Vagina (tissue), 2 donors: ENCODE data around the gene ZSCAN1. TPM values are rescaled to one million over a fixed set of nuclear protein-coding genes. Genes with fewer than 3 reads are reported as not detected.

Source experiments
- DNase-seq, 2 donors: peaks; one replicate each; pipeline ENCODE4 v3.0.0-alpha.2; 2017; ENCODE audit errors: extremely low spot score in 2 of 2
- H3K27ac ChIP-seq: fragments of 200-600 bp; sonication (generic); one replicate; pipeline ENCODE4 v1.5.1; 2019
- H3K27me3 ChIP-seq: fragments of 200-600 bp; sonication (generic); one replicate; pipeline ENCODE4 v1.5.1; 2019
- H3K36me3 ChIP-seq, 2 donors: fragments of 200-600 bp; sonication (generic); one replicate each; pipeline ENCODE4 v1.5.1; 2017 to 2019
- H3K4me1 ChIP-seq: fragments of 200-600 bp; sonication (generic); one replicate; pipeline ENCODE4 v1.5.1; 2019
- H3K4me3 ChIP-seq, 2 donors: fragments of 200-600 bp; sonication (generic); 1 replicate in 1 of 2; 2 replicates in 1 of 2; pipeline ENCODE4 v1.5.1; 2016 to 2019
- H3K9me3 ChIP-seq: fragments of 200-600 bp; sonication (generic); one replicate; pipeline ENCODE4 v1.5.1; 2019
- POLR2A ChIP-seq, 2 donors: fragments of 450-650 bp; IDR thresholded peaks; one replicate each; pipeline ENCODE4 v1.6.1; 2017; ENCODE audit warnings: antibody characterized with exemption in 2 of 2, mild to moderate bottlenecking in 2 of 2, moderate library complexity in 2 of 2
- POLR2AphosphoS5 ChIP-seq, 2 donors: sonication (generic); formaldehyde crosslinking; IDR thresholded peaks; one replicate each; pipeline ENCODE4 v1.9.0; 2017; ENCODE audit warnings: antibody characterized with exemption in 2 of 2, mild to moderate bottlenecking in 2 of 2, low read depth in 1 of 2; ENCODE audit not compliant: insufficient read depth in 1 of 2
- intact Hi-C: fragments of 100-400 bp; cut with DNase I; formaldehyde crosslinking; loops from one replicate; pipeline ENCODE4 v1.15.1; 2023
- total RNA-seq: library from RNA; depleted of rRNA; stranded (reverse); fragments of >200 nt; gene quantifications from one replicate; pipeline ENCODE4 v1.2.3, GENCODE V29; 2016
- TF ChIP-seq, protein P1 (sequence below), 3 experiments: fragments of 450-650 bp in 2 of 3; fragments of 200-600 bp in 1 of 3; sonication (generic) in 1 of 3; IDR thresholded peaks; one replicate each; pipeline ENCODE4 v1.5.1; 2017 to 2019; ENCODE audit warnings: antibody characterized with exemption in 3 of 3, mild to moderate bottlenecking in 2 of 3, moderate library complexity in 2 of 3

Gene ZSCAN1
- total RNA-seq, 1 donor from 2014 or later = not detected

DNA sequence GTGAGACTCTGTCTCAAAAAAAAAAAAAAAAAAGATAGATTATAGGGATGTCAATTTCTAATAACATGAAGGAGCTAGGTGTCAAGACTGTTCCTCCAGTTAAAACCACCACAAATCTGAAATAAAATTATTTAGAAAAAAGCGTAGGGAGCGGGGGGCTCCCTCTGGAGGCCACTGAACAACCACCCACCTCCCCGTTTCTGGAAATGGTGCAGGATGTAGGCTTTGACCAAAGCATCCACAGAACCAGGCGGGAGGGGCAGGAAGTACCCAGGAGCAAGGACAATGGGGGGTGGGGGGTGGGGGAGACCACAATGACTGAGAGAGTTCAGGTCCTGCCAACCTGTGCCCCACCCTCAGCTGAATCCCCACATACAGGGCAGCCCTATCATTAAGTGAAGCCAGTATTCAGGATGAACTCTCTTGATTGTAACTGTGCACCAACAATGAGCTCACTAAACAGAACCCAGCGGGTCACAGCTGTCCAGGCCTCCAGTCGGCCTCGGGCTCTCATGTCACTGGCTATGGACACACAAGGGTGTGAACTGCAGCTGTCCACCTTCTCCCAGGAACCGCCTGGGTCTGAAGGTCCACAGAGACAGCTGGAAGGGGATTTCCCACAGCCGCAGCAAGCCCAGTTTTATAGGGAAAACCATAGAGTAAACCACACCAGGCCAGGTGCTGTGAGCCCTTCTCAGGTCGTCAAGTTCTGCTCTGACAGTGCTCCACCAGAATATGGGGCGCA, 57.6 kb downstream of the ZSCAN1 start:
- H3K4me1 ChIP-seq = peaks cover 3% of the 10 kb centered on the region
- no peak overlapping the region for H3K27ac ChIP-seq
- DNase-seq = no peak
- TF ChIP-seq, protein P1, sequence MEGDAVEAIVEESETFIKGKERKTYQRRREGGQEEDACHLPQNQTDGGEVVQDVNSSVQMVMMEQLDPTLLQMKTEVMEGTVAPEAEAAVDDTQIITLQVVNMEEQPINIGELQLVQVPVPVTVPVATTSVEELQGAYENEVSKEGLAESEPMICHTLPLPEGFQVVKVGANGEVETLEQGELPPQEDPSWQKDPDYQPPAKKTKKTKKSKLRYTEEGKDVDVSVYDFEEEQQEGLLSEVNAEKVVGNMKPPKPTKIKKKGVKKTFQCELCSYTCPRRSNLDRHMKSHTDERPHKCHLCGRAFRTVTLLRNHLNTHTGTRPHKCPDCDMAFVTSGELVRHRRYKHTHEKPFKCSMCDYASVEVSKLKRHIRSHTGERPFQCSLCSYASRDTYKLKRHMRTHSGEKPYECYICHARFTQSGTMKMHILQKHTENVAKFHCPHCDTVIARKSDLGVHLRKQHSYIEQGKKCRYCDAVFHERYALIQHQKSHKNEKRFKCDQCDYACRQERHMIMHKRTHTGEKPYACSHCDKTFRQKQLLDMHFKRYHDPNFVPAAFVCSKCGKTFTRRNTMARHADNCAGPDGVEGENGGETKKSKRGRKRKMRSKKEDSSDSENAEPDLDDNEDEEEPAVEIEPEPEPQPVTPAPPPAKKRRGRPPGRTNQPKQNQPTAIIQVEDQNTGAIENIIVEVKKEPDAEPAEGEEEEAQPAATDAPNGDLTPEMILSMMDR (IDR thresholded peaks at IDR 0.05) = no peak
- TF ChIP-seq POLR2AphosphoS5 (IDR thresholded peaks at IDR 0.05; ENCODE audit: insufficient read depth in 1 of 2, low read depth in 1 of 2) = no peak
- no peak for TF ChIP-seq POLR2A (IDR thresholded peaks at IDR 0.05)
- H3K27me3 ChIP-seq = no peaks in the 10 kb centered on the region
- H3K4me3 ChIP-seq = no peak overlapping the region
- intact Hi-C loops = no loop called here
- H3K36me3 ChIP-seq = peaks cover 0 to 32% of the 10 kb centered on the region in 2 donors
- H3K9me3 ChIP-seq = no peaks in the 10 kb centered on the region

DNA sequence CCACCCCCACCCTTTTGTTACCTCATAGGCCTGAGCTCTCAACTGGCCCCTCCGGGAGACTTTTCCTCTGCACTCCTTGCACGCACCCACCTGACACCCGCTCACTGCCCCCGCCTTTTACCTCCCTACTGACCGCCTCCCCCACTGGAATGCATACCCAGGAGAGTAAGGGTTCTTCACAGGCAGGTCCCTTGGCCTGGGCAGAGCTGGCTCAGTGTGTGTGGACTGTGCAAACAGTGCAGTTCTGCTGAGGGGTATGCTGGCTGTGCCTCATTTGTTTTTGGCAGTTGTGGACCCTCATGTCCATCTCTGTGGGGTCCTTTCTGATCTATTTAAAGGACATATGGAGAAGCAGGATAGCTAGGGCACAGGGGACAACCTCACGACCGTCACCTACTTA, 59.2 kb downstream of the ZSCAN1 start:
- no peak overlapping the region for H3K4me3 ChIP-seq
- H3K9me3 ChIP-seq = no peaks in the 10 kb centered on the region
- peaks cover 0 to 15% of the 10 kb centered on the region in 2 donors for H3K36me3 ChIP-seq
- H3K4me1 ChIP-seq = peaks cover 15% of the 10 kb centered on the region
- H3K27me3 ChIP-seq = no peaks in the 10 kb centered on the region
- no peak for TF ChIP-seq POLR2A (IDR thresholded peaks at IDR 0.05)
- no peak for TF ChIP-seq POLR2AphosphoS5 (IDR thresholded peaks at IDR 0.05; ENCODE audit: insufficient read depth in 1 of 2, low read depth in 1 of 2)
- TF ChIP-seq, protein P1 (IDR thresholded peaks at IDR 0.05) = no peak
- no peak overlapping the region for H3K27ac ChIP-seq
- no peak for DNase-seq
- intact Hi-C loops = no loop called here

DNA sequence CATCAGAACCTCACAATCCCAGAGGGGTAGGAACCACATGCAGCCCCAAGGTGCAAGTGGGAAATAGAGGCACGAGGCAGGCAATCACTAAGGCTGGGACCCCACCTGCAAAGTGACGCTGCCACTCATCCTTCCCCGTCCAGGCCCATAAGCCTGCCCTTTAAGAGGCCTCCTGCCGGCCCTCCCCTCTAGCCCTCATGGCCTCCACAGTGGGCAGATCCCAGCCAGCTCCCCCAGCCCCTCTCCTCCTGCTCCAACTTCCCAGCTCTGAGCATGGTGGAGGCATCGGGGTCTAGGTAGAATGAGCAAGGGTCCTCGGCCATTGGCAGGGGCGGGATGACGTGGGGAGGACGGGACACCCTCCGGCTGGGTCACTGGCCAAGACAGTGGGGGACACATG, 61.5 kb downstream of the ZSCAN1 start:
- intact Hi-C loops = no loop called here
- Histone ChIP-seq H3K9me3 (no peaks in the 10 kb centered on the region), H3K27ac (no peak overlapping the region), H3K36me3 (peaks cover 0 to 3% of the 10 kb centered on the region in 2 donors), H3K4me3 (no peak overlapping the region), H3K27me3 (no peaks in the 10 kb centered on the region), H3K4me1 (peaks cover 22% of the 10 kb centered on the region)
- TF ChIP-seq, protein P1 (IDR thresholded peaks at IDR 0.05) = no peak
- DNase-seq = no peak

DNA sequence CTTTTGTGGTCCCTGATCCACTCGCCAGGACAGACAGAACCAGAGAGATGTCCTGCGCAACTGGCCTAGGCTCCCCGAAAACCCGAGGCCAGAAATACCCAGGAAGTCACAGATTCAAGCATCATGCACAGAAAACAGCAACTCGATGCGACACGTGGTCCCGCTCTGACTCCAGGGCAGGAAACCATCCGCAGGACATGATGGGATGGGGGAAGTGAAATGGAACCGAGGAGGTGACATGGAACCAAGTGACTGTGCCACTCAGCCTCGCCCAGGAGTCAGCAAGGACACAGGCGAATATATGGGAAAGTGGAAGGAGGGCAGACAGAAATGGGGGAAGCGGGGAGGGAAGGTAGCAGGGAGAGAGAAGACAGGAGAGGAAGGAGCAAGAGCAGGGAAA, 63.1 kb downstream of the ZSCAN1 start:
- H3K4me3 ChIP-seq = peak overlapping the region; percentile 72 to 82
- no peaks in the 10 kb centered on the region for H3K9me3 ChIP-seq
- peaks cover 0 to 3% of the 10 kb centered on the region in 2 donors for H3K36me3 ChIP-seq
- H3K27ac ChIP-seq = no peak overlapping the region
- peaks cover 22% of the 10 kb centered on the region for H3K4me1 ChIP-seq
- no peak for DNase-seq
- TF ChIP-seq, protein P1 (IDR thresholded peaks at IDR 0.05) = no peak
- TF ChIP-seq POLR2A (IDR thresholded peaks at IDR 0.05) (no peak), POLR2AphosphoS5 (IDR thresholded peaks at IDR 0.05; ENCODE audit: insufficient read depth in 1 of 2, low read depth in 1 of 2) (no peak)
- H3K27me3 ChIP-seq = no peaks in the 10 kb centered on the region
- intact Hi-C loops = no loop called here

DNA sequence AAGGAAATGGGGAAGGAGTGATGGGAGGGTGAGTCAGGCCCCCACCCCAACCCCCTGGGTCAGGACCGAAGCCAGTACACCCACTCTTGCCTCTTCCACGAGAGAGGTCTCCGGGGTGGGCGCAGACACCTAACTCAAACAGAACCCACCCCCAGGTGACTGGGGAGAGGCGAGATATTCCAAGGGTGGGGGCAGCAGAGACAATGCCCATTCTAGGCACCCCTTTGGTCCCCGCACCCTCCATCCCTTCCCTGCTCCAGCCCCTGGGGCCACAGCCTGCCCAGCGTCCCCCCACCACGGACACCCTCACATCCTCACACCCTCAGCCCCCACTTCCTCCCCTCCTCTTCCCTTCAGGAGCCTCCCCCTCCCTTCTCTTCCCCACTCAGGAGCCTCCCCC, 63.5 kb downstream of the ZSCAN1 start:
- Histone ChIP-seq H3K4me1 (peaks cover 22% of the 10 kb centered on the region), H3K36me3 (peaks cover 0 to 3% of the 10 kb centered on the region in 2 donors), H3K27ac (peak overlapping the region; percentile 89), H3K9me3 (no peaks in the 10 kb centered on the region), H3K4me3 (peak overlapping the region; percentile 72 to 82), H3K27me3 (no peaks in the 10 kb centered on the region)
- no peak for TF ChIP-seq POLR2A (IDR thresholded peaks at IDR 0.05)
- intact Hi-C loops = no loop called here
- no peak for DNase-seq
